Measurements from ENCODE around the gene LIMS1.
"Not testable (repeated sequence)": the region's sequence is repeated elsewhere in the genome, so short reads cannot be mapped to it uniquely, and the experiment has no call there.

- not testable (repeated sequence) for TF ChIP-seq POLR2A (IDR thresholded peaks at IDR 0.05); CTCF (IDR thresholded peaks at IDR 0.05 in 4 of 5, conservative IDR thresholded peaks at IDR 0.05 in 1 of 5)
These were observed 19.8 kb upstream of the LIMS1 start for GRCh38 chr2:108514478-108514877.

Data from gastrocnemius medialis (tissue), 4 donors.